ENCODE results near the gene CD33.

- TF ChIP-seq MAX (IDR thresholded peaks at IDR 0.05) (no peak), CTCF (IDR thresholded peaks at IDR 0.05) (no peak), MYC (IDR thresholded peaks at IDR 0.05; ENCODE audit: borderline replicate concordance, low read length) (no peak), POLR2A (IDR thresholded peaks at IDR 0.05; ENCODE audit: low read length) (no peak), SMC3 (IDR thresholded peaks at IDR 0.05) (no peak), ESRRA (IDR thresholded peaks at IDR 0.05; ENCODE audit: borderline replicate concordance, low read length) (no peak), MAZ (IDR thresholded peaks at IDR 0.05; ENCODE audit: borderline replicate concordance, low read depth, low read length) (no peak), FOSL2 (IDR thresholded peaks at IDR 0.05) (no peak), FOSL2 (CRISPR knock-in tag; IDR thresholded peaks at IDR 0.05) (no peak), ZFP36 (IDR thresholded peaks at IDR 0.05; ENCODE audit: borderline replicate concordance, partially characterized antibody) (no peak), REST (IDR thresholded peaks at IDR 0.05) (no peak), CHD2 (IDR thresholded peaks at IDR 0.05; ENCODE audit: low read length, partially characterized antibody) (no peak)
Measured at GRCh38 chr19:51242881-51243630, 18.2 kb downstream of the CD33 start.

All from A549 (cell line).